ENCODE results near the gene PNMA5.

- TF ChIP-seq, protein P1, sequence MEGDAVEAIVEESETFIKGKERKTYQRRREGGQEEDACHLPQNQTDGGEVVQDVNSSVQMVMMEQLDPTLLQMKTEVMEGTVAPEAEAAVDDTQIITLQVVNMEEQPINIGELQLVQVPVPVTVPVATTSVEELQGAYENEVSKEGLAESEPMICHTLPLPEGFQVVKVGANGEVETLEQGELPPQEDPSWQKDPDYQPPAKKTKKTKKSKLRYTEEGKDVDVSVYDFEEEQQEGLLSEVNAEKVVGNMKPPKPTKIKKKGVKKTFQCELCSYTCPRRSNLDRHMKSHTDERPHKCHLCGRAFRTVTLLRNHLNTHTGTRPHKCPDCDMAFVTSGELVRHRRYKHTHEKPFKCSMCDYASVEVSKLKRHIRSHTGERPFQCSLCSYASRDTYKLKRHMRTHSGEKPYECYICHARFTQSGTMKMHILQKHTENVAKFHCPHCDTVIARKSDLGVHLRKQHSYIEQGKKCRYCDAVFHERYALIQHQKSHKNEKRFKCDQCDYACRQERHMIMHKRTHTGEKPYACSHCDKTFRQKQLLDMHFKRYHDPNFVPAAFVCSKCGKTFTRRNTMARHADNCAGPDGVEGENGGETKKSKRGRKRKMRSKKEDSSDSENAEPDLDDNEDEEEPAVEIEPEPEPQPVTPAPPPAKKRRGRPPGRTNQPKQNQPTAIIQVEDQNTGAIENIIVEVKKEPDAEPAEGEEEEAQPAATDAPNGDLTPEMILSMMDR (IDR thresholded peaks at IDR 0.05 in 8 of 11, conservative IDR thresholded peaks at IDR 0.05 in 3 of 11) = no peak
- TF ChIP-seq POLR2AphosphoS5 (IDR thresholded peaks at IDR 0.05) = no peak
These were observed 51.9 kb downstream of the PNMA5 start for GRCh38 chrX:152942077-152942442.
